B cell (primary cell): Measurements from ENCODE around the gene BDH1. TPM values are rescaled to one million over a fixed set of nuclear protein-coding genes. Genes with fewer than 3 reads are reported as not detected.

Source experiments
- ATAC-seq: fragments of 200-7000 bp; cut with Tn5 transposase; one replicate; pipeline ENCODE4 v1.10.0; 2021; ENCODE audit warnings: low read depth, mild to moderate bottlenecking, moderate number of reproducible peaks, moderate library complexity
- CTCF ChIA-PET: fragments of 350-600 bp; sonication (Branson Sonifier 250); formaldehyde crosslinking; loops from one replicate; lab custom pipeline; 2021; ENCODE audit warnings: antibody characterized with exemption, inconsistent platforms; lab: Charles Lee
- POLR2A ChIA-PET: fragments of 350-600 bp; sonication (Branson Sonifier 250); formaldehyde crosslinking; loops from one replicate; lab custom pipeline; 2021; ENCODE audit warnings: antibody characterized with exemption; lab: Charles Lee
- DNase-seq: peaks from one replicate; pipeline ENCODE4 v3.0.0; 2013
- H2AFZ ChIP-seq: 2 replicates; pipeline ENCODE4 v1.6.1; 2012; ENCODE audit warnings: mild to moderate bottlenecking, low read depth, low read length; ENCODE audit not compliant: insufficient read depth, poor library complexity, severe bottlenecking
- H3K27ac ChIP-seq, 2 donors: 1 replicate in 1 of 2; 2 replicates in 1 of 2; pipeline ENCODE4 v1.5.1; 2012 to 2013; ENCODE audit warnings: low read length in 2 of 2, mild to moderate bottlenecking in 2 of 2, moderate library complexity in 1 of 2
- H3K27me3 ChIP-seq, 4 experiments: fragments of 200-600 bp in 1 of 4; sonication (generic) in 1 of 4; replicated peaks in 1 of 4; 1 replicate in 2 of 4; 2 replicates in 2 of 4; pipeline versions ENCODE4 v1.6.1 to v1.7.0; 2013 to 2016; ENCODE audit warnings: low read length in 3 of 4, mild to moderate bottlenecking in 2 of 4, mixed read lengths in 1 of 4, moderate library complexity in 1 of 4; ENCODE audit not compliant: insufficient read depth in 4 of 4, control insufficient read depth in 3 of 4; ENCODE audit errors: control extremely low read depth in 1 of 4
- H3K36me3 ChIP-seq, 2 experiments: replicated peaks in 1 of 2; 1 replicate in 1 of 2; 2 replicates in 1 of 2; pipeline versions ENCODE4 v1.6.1 to v1.7.1; 2013; ENCODE audit warnings: low read length in 1 of 2; ENCODE audit not compliant: insufficient read depth in 2 of 2, control insufficient read depth in 1 of 2; ENCODE audit errors: control extremely low read depth in 1 of 2, extremely low read depth in 1 of 2
- H3K4me1 ChIP-seq, 2 donors: fragments of 200-600 bp in 1 of 2; sonication (generic) in 1 of 2; 1 replicate in 1 of 2; 2 replicates in 1 of 2; pipeline versions ENCODE4 v1.5.1 to v1.6.1; 2013 to 2017; ENCODE audit warnings: low read length in 2 of 2; ENCODE audit not compliant: control insufficient read depth in 2 of 2, insufficient read depth in 2 of 2
- H3K4me2 ChIP-seq: replicated peaks from 2 replicates; pipeline ENCODE3; 2012; ENCODE audit warnings: mild to moderate bottlenecking, low read depth, low read length; ENCODE audit not compliant: poor library complexity, severe bottlenecking
- H3K4me3 ChIP-seq, 5 experiments: fragments of 200-600 bp in 1 of 5; sonication (generic) in 1 of 5; 1 replicate in 3 of 5; 2 replicates in 2 of 5; pipeline versions ENCODE4 v1.5.1 to v1.7.0; 2011 to 2016; ENCODE audit warnings: low read length in 4 of 5, mild to moderate bottlenecking in 4 of 5, low read depth in 2 of 5, control low read depth in 1 of 5, moderate library complexity in 1 of 5; ENCODE audit not compliant: insufficient read depth in 1 of 5; ENCODE audit errors: control extremely low read depth in 1 of 5, extremely low read depth in 1 of 5
- H3K79me2 ChIP-seq: fragments of 200-600 bp; sonication (generic); one replicate; pipeline ENCODE4 v1.6.0; 2016; ENCODE audit warnings: low read length; ENCODE audit not compliant: control insufficient read depth, insufficient read depth
- H3K9ac ChIP-seq: fragments of 200-600 bp; sonication (generic); 2 replicates; pipeline ENCODE4 v1.6.1; 2017; ENCODE audit warnings: mild to moderate bottlenecking, low read length, moderate library complexity
- H3K9me3 ChIP-seq, 3 donors: one replicate each; pipeline versions ENCODE4 v1.6.1 to v1.7.1; 2013; ENCODE audit warnings: low read length in 2 of 3; ENCODE audit not compliant: control insufficient read depth in 2 of 3, insufficient read depth in 1 of 3; ENCODE audit errors: control extremely low read depth in 1 of 3
- H4K20me1 ChIP-seq: 2 replicates; pipeline ENCODE4 v1.6.0; 2012; ENCODE audit warnings: mild to moderate bottlenecking, low read length; ENCODE audit not compliant: insufficient read depth, control insufficient read depth, poor library complexity, severe bottlenecking
- H3K27ac Mint-ChIP-seq: one replicate; pipeline ENCODE4 v1.8.0; 2021; ENCODE audit warnings: mixed read lengths
- H3K27me3 Mint-ChIP-seq: one replicate; pipeline ENCODE4 v1.8.0; 2021; ENCODE audit warnings: mixed read lengths
- H3K4me1 Mint-ChIP-seq: one replicate; pipeline ENCODE4 v1.8.0; 2021; ENCODE audit warnings: mixed read lengths
- H3K4me3 Mint-ChIP-seq: one replicate; pipeline ENCODE4 v1.8.0; 2021; ENCODE audit warnings: mixed read lengths
- H3K9me3 Mint-ChIP-seq: one replicate; pipeline ENCODE4 v1.8.0; 2022; ENCODE audit warnings: mixed read lengths; ENCODE audit not compliant: insufficient read depth
- CTCF ChIP-seq: fragments of 200-600 bp; IDR thresholded peaks from one replicate; pipeline ENCODE4 v1.8.0; 2022; ENCODE audit warnings: antibody characterized with exemption, mild to moderate bottlenecking
- EZH2 ChIP-seq: IDR thresholded peaks from 2 replicates; pipeline ENCODE4 v1.6.1; 2012; ENCODE audit warnings: borderline replicate concordance, low read depth, mild to moderate bottlenecking, moderate library complexity, low read length; ENCODE audit not compliant: insufficient read depth, poor library complexity, severe bottlenecking
- WGBS: methylation state at CpG from one replicate; pipeline ENCODE4 v1.1.5; 2013; ENCODE audit warnings: missing lambda C conversion rate; ENCODE audit not compliant: insufficient coverage; 5-methylcytosine and 5-hydroxymethylcytosine counted together
- intact Hi-C: fragments of 100-400 bp; cut with micrococcal nuclease; formaldehyde crosslinking; loops from one replicate; pipeline ENCODE4 v1.10.0; 2022
- polyA plus RNA-seq: library from polyadenylated mRNA; depleted of rRNA; stranded (reverse); fragments of >200 nt; gene quantifications from 2 replicates; pipeline ENCODE4 v1.2.3, GENCODE V29; 2012
- total RNA-seq, 2 donors: library from RNA; stranded (reverse); fragments of 120-200 nt in 1 of 2; gene quantifications; 1 replicate in 1 of 2; 2 replicates in 1 of 2; pipeline versions ENCODE4 v1.2.3 to v1.2.4, GENCODE V29; 2013 to 2022

BDH1 gene
- total and polyA plus RNA-seq, 2 donors (not counting 1 experiment from before 2014, with no cell fraction given): 21.1 to 59.3 TPM

GRCh38 chr3:197484204-197484901 lies 71.4 kb downstream of the BDH1 start:
- WGBS: 80% methylated on average over 12 of the region's 12 CpGs
- Histone ChIP-seq H4K20me1 (no peaks in the 10 kb centered on the region), H3K27ac (no peak overlapping the region), H2AFZ (no peak overlapping the region), H3K4me1 (no peaks in the 10 kb centered on the region), H3K27me3 (peaks cover 0 to 11% (median 0%) of the 10 kb centered on the region in 4 experiments), H3K4me3 (no peak overlapping the region), H3K4me2 (no peak overlapping the region), H3K36me3 (no peaks in the 10 kb centered on the region), H3K9ac (no peak overlapping the region), H3K79me2 (no peaks in the 10 kb centered on the region), H3K9me3 (no peaks in the 10 kb centered on the region)
- no peak overlapping the region for H3K27ac Mint-ChIP-seq
- H3K9me3 Mint-ChIP-seq: no peaks in the 10 kb centered on the region
- DNase-seq: no peak
- POLR2A ChIA-PET: no interaction called here
- CTCF ChIA-PET: no interaction called here
- no peaks in the 10 kb centered on the region for H3K4me1 Mint-ChIP-seq
- TF ChIP-seq EZH2 (no peak), CTCF (no peak)
- no peak overlapping the region for H3K4me3 Mint-ChIP-seq
- H3K27me3 Mint-ChIP-seq: peaks cover 22% of the 10 kb centered on the region
- no peak for ATAC-seq
- intact Hi-C loops: no loop called here

GRCh38 chr3:197482001-197482400 lies 73.8 kb downstream of the BDH1 start:
- intact Hi-C loops: no loop called here
- no peaks in the 10 kb centered on the region for H3K4me1 Mint-ChIP-seq
- WGBS: no CpG with 5 or more reads among the region's 4 CpGs
- no peak for ATAC-seq
- CTCF ChIA-PET: no interaction called here
- H3K9ac ChIP-seq: no peak overlapping the region
- peaks cover 0 to 13% (median 1%) of the 10 kb centered on the region in 4 experiments for H3K27me3 ChIP-seq
- peaks cover 20% of the 10 kb centered on the region for H3K27me3 Mint-ChIP-seq
- no peaks in the 10 kb centered on the region for H3K9me3 ChIP-seq
- H3K79me2 ChIP-seq: no peaks in the 10 kb centered on the region
- H3K4me2 ChIP-seq: no peak overlapping the region
- TF ChIP-seq EZH2: no peak
- TF ChIP-seq CTCF: no peak
- no peaks in the 10 kb centered on the region for H3K9me3 Mint-ChIP-seq
- H3K27ac ChIP-seq: no peak overlapping the region
- no peaks in the 10 kb centered on the region for H4K20me1 ChIP-seq
- no peak for DNase-seq
- H3K4me1 ChIP-seq: no peaks in the 10 kb centered on the region
- POLR2A ChIA-PET: no interaction called here
- H3K27ac Mint-ChIP-seq: no peak overlapping the region
- no peak overlapping the region for H3K4me3 ChIP-seq
- H3K36me3 ChIP-seq: no peaks in the 10 kb centered on the region
- H2AFZ ChIP-seq: no peak overlapping the region
- no peak overlapping the region for H3K4me3 Mint-ChIP-seq
